Smooth muscle cell of the brain vasculature (primary cell): ENCODE measurements around the gene TBC1D2B.

Experiments used
- DNase-seq: peaks from one replicate; pipeline ENCODE4 v3.0.0-alpha.2; 2012; ENCODE audit warnings: low read depth, low spot score

The TBC1D2B gene

DNA sequence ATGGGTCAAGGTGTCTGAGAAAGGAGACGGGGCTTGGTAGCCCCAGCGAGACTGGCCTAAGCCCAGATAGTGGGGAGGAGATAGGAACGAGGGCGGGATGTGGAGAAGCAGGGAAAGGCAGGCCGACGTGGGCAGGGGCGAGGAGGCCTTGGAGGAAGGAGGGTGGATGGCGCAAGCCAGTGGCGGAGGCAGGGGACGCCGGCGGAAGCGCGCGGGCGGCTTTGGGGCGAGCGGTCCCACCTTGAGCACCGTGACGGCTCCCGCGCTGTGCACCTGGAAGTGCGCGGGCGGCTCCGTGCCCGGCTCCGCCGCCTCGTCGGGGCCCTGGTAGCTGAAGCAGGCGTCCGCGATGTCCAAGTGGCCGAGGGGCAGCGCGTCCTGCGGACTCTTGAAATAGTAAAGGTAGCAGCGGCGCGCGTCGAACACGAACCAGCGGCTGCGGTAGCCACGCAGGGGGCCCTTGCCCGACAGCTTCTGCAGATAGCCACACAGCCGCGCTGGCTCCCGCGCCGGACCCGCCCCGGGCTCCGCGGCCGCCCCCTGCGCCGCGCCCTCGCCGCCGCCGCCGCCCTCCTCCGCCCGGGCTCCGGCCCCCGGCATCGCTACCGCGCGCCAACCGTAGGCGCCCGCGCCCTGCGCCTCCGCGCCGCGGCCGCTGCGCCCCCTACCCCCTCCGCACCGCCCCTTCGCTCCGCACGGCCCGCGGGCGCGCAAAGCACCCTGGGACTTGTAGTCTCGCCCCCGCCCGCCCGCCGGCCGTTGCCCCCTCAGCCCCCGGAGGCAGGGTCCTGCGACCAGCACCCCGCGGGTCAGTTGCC is at the start of gene TBC1D2B:
Gene TBC1D2B (minus strand): TSS at position 659 of the 818 bp plus-strand sequence. CDS start 59 bp downstream, at position 600.
- no peak for DNase-seq

DNA sequence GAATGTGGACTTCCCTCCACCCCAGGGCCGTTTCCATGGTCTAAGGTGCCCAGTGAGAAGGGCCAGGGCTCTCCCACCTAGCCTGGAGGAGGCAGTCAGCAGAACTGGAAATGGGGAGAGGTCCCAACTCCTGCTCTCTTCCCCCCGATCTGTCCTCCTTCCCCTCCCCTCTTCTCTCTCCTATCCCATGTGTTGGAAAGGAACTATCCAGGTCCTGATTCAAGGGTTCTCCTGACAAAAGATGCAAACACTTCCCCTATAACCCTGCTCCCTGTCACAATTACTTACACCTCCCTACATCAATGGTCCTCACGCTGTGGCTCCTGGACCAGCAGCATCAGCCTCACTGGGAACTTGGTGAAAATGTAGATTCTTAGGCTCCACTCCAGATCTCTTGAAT is 47.8 kb upstream of the TBC1D2B start:
- no peak for DNase-seq

DNA sequence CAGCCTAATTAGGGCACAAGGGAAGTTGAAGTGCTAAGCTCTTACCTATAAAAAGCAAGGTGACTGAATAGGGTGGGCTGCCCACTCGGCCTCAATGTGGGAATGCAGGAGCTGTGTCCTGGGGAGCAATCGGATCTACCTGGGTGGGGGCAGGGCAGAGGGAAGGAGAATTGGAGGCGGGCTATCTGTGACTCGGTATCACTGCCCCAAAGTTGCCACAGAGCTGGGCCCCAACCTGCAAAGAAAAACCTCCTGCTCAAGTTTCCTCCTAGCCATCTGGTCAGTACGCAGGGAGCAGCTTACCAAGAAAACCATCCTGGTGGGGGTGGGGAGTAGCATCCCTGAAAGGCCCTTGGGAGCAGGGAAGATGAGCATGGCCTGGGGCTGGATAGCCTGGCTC is 43.0 kb upstream of the TBC1D2B start:
- DNase-seq: no peak

DNA sequence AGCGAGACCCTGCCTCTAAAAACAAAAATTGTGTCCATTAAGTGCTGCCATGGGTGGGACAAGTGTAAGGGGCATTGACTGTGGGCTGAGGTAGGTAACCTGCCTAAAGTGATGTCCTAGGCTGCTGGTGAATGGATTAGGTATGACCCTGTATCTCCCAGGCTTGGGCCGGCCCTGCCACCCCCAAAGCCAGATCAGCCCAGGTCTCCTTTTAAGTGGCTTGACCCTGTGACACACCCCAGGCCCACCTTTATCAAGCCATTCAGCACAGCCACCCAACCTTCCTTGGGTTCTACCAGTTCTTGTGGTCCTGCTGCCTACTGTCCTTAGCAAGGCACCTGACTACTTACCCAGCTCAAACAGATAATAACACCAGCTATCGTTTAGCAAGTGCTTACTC is 35.0 kb upstream of the TBC1D2B start:
- no peak for DNase-seq

DNA sequence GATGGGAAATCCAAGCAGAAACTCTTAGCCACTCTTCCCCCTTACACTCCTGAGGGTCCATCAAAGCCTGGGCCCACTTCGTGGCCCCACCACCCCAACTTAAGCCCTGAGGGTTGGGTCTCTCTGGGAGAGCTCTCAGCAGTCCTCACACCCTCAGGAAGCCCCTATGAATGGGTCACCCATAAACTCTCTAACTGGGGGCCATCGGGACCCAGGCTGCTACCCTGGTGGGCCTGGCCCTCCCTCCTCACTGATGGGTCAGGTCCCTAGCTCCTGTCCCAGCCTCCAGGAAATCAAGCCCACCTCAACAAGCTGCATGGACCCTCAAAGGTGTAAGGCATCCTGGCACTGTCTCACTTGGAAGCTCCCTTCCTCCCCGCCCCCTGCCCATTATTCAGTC is 34.3 kb upstream of the TBC1D2B start:
- DNase-seq: no peak

DNA sequence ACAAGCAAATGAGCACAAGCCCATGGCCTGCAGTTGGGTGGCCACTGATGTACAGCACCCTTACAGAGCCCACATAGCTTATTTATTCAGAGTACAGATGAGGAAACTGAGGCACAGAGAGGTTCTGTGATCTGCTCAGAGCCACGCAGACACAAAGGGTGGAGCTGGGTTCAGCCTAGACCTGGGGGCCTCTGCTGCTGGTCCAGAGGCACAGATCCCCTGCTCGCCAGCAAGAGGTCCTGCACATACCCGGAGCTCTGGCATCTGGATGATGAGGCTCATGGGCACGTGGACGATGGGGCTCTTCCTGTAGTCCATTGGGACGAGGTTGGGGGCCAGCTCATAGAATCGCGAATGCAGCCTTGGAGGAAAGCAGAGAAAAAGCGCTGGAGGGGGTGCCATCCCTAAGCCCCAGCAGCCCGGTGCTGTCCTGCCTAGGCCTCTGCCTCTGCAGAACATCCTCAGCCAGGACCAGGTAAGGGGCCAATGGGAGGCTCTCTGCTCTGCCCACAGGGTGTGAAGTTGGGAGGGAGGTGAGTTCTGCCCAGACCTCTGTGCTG is 33.5 kb upstream of the TBC1D2B start:
- no peak for DNase-seq

DNA sequence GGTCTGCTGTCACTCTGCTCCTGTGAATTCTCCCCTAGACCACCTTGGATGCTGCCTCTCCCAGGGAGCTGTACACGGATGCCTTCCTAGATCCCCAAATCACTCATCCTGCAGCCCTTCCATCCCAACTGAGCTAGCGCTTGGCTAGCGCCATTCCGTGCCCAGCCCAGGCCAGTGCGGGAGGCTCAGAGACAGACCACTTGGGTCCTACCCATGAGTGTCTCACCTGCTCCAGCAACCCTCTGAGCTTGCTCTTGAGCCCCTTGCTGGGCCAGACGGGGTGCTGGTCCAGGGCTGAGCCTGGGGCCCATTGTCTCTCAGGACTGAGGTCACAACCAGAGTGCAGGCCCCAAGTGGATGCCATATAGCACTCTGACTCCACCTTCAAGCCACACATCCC is 32.6 kb upstream of the TBC1D2B start:
- DNase-seq: no peak

DNA sequence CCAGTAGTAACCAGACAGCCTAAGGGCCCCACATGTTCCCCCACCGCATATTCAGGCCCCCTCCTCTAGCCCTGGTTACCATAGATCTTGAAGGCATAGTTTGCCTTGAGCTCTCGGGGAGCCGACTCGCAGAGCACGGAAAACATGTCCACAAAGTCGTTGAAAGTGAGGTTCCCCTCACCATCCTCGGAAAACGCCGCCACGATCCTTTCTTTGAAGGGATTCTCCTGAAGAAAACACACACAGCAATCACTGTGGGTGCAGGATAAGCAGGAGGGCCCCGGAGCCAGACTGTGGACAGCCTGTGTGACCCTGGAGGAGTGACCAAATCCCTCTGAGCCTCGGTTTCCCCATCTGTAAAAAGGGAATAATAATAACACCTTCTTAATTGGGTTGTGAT is 31.6 kb upstream of the TBC1D2B start:
- no peak for DNase-seq

DNA sequence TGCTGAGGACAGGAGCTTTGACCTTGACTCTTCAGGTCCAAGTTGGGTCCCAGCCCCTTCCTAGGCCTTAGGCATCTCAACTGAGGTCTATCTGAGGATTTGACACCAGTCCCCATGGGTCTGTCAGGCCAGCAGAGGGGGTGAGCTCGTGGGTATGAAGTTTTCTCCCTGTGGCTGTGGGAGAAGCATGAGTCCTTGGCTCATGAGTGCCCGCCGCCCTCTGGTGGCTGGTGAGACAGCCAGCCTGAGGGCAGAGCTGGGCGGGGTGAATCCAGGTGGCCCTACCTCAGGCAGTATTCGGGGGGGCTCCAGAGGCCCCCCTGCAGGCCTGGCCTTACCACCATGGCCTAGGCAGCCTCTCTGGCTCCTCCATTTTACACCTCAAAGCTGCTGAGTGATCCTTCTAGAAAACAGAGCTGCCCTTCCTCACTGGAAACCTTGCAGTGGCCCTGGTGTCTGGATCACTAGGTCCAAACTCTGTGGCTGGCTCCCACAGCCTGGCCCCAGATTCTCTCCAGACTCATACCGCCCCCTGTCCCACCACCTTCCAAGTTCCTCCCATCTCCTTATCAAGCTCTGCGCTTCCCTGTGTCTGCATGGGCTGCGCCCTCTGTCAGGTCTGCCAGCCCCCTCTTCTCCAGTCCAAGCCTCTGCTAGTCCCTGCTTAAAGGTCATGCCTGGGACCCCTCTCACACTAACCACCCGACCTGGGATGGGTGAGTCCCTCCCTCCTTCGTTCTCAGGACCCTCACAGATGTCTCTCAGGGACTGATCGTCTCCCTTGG is 31.0 kb upstream of the TBC1D2B start:
- DNase-seq: peak; percentile 61

DNA sequence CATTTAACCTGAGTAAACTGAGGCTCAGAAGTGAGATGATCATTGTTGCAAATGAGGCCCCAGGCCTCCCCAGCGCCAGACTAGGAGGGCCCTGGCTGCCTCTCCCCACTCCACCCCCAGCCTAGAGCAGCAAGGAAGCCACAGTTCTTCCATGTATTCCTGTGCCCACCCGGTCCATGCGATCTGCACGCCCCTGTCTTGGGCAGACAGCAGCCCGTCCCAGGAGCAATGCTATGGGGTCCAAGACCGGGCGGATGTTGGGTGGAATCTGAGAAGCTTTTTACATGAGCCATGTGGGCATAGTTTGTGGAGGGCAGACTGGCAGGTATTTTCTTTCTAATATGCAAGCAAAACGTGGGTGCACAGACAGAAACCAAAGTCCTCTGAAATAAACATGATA is 30.0 kb upstream of the TBC1D2B start:
- no peak for DNase-seq

DNA sequence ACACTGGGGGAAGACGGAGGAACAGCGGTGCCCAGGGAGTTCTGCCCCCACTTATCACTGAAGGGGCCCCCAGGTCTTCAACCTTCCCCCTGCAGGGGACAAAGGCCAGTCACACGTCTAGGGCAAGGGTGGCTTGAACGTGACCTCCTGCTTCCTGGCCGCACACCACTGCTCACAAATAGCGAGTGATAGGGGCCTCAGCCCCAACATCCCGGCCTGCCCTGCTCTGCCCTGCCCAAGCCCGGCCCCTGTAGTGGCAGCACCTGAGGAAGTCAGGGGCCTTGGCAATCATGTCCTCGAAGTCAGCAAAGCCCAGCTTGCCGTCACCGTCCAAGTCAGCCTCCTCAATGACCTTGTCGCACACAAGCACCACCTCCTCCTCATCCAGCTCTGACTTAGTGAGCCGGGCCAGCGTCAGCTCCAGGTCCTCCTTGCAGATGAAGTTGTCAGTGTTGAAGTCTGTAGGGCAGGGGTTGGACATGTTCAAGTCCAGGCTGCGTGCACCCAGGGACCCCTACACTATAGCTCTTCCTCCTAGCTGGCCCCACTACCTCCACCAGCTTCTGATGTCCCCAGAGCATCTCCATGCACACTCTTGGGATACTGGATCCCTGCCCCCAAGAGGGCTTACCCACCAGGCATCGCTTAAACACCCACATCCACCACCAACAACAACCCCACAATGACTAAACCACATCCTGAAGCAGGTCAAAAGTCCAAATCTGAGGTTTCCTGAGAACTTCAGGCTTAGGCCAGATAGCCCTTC is 28.1 kb upstream of the TBC1D2B start:
- no peak for DNase-seq

DNA sequence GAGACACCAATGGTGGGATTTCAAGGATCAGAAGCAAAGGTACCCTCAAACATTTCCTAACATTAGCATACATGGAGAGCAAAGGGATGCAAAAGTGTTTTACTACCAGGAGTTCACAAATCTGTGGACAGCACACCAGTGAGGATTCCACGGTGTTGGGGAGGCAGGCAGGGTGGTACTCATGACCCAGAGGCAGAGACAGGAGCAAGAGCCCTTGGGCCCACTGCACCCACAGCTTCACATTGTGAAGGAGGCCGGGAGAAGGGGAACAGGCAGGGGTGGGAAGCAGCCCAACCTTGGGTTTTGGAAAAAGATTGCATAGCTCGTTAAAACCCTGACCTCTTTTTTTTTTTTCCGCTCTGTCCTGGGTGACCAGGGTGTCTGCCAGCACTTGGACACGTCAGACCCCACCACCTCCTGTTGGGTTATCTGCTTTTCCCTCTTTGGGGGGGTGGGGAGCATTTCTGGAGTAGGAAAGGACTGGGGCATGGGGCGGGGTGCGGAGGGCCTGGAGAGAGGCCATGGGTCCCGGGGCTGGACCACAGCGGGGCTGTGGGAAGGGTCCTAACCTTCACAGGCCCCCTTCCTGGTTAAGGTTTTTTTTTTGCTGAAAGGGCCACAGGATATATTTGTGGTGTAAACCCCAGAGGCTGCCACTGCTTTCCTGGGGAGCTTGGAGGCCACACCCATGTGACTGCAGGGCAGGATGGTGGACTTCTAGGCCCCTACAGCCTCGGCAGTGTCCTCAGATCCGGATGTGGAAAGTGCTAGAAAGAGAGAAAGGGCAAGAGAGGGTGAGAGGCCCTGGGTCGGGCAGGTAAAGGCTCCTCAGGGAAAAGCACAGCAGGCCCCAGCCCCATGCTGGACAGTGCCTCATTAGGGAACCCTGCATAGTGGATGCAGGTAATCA is 27.3 kb upstream of the TBC1D2B start:
- no peak for DNase-seq

DNA sequence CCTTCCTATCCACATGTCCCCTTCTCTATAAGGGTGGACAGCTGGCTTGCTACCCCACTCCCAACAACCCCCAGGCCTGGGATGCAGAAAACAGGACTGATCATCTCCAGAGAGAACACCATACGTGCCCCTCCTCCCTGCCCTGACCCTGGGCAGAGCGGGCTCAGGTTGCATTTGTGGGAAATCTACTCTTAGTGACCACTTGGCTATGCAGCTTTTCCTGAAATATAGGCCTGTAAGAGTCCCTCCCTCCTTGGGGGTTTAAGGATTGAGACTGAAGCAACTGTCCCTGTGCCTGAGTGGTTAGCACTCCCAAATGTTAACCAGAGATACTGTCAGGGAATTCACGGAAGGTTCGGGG is 26.6 kb upstream of the TBC1D2B start:
- DNase-seq: no peak

DNA sequence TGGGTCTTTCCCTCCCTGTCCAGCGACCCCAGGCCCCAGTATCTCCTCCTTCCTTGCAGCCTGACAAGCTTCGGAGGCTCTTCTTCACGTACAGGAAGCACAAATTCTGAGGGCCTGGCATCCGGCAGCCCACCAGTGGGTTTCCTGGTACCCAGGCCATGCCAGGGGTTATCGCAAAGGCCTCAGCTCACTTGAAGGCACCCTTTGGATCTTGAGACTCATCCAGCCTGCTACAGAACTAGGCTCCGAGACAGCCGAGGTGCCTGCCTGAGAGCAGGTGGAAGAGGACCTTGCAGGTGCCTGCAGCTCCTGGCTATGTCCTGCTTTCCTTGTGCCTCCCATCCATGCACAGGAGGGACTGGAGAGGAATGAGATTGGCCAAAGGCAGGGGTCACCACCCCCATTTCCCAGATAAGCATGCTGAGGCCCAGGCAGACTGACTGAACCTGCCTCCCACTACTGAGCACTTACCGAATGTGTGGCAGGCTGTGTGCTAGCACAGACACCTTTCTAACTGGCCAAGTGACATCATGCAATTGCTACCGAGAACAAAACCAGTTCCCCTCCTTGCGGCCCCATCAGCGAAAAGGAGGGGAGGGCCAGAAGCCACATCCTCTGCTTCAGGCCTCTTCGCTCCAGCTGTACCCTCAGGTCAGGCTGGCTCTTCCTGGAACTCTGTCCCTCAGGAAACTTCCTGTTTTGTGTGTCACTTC is 26.1 kb upstream of the TBC1D2B start:
- no peak for DNase-seq

DNA sequence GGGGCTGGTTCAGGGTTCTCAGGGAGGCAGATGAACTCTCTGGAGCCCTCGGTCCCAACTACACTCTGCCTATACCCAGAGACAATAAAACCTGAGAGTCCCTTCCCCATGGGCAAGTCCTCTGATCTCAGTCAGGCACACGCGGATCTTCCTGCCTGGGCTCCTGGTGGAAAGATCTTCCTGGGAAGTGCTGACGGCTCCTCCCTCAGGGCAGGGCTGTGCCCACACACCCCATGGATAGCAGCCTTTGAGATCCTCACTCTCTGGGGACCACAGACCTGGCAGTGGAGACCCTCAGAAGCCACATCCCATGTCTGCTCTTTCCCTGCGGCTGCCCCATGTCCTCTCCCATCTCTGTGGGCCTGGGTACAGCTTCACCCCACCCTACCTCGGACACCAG is 25.2 kb upstream of the TBC1D2B start:
- no peak for DNase-seq

DNA sequence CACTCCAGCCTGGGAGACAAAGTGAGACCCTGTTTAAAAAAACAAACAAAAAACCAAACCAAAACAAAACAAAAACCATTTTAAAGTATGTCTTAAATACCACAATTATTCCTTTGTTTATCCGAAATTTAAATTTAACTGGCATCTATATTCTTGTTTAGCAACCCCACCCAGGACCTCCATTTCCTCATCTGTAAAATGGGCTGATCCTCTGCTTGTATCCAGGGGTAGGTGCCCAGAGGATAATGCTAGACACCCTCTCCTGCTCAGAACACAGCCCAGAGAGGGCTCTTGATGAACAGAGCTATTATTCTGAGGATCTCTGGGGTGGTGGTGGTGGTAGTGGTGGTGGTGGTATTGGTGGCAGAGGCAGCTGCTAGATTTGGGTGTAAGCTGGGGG is 24.7 kb upstream of the TBC1D2B start:
- DNase-seq: no peak

DNA sequence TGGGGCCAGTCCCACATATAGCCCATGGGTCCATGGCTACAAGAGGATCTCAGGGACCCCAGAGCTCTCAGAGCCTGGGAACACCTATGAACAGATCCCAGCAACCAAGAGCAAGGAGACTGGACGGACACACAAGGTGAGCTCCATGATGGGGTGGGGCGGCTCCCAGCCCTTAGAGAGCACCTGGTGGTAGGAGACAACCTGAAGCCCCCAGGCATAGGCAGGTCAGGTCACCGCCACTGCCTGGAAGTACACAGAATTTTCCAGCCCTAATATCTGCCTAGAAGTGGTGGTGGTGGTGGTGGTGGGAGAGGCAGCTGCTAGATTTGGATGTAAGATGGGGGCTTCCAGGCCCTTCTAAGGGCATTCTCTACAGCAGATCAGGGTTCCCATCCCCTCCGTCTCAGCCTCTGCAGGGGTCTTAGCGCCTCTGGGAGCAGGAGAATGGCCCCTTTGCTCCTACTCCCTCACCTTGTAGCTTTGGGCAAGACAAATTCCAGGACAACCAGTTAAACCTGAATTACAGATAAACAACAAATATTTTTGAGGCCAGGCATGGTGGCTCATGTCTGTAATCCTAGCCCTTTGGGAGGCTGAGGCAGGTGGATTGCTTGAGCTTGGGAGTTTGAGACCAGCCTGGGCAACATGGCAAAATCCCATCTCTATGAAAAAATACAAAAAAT is 24.1 kb upstream of the TBC1D2B start:
- DNase-seq: no peak

DNA sequence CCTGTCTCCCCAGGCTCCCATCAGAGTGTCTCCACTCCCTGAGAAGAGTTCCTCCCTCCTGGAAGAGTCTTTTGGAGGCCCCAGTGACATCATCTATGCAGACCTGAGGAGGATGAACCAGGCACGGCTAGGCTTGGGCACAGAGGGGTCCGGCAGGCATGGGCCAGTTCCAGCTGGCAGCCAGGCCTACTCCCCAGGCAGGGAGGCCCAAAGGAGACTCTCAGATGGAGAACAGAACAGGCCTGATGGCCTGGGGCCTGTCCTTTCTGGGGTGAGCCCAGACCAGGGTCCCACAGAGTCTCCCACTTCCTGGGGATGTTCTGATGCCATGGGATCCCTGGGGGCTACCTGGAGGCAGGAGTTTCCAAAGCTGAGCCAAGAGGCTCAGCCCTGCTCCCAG is 23.4 kb upstream of the TBC1D2B start:
- no peak for DNase-seq

DNA sequence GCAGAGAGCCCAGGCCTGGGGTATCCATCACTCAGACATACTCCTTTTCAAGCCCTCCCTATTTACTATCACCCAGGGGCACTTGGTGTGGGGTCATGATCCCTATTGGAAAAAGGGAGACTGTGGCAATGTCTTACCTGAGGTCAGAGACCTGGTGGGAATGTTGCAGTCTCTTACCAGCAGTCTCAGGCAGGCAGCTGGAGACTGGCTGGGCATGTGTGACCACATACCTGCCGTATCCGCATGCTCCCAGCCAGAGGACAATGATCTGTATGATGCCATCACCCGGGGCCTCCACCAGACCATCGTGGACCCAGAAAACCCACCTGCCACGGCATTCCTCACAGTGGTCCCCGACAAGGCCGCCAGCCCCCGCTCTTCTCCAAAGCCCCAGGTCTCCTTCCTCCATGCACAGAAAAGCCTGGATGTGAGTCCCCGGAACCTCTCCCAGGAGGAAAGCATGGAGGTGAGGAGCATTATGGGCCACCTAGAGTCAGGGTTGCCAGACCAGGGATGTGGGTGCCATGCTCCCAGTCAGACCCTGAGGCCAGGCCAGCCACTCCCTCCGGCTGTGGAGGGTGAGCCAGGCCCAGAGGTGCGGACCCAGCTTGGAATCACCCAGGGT is 20.7 kb upstream of the TBC1D2B start:
- DNase-seq: no peak
